PFSK-1 (cell line): ENCODE data around the gene SCAMP2.

ENCODE experiments used
- FOXP2 ChIP-seq: optimal IDR thresholded peaks from 2 replicates; pipeline ENCODE3; 2011; ENCODE audit warnings: borderline replicate concordance, control low read depth, inconsistent platforms; ENCODE audit not compliant: insufficient read depth; ENCODE audit errors: extremely low read length, extremely low read depth
- POLR2AphosphoS5 ChIP-seq: IDR thresholded peaks from 2 replicates; pipeline ENCODE4 v1.6.1; 2012; ENCODE audit warnings: low read depth, mild to moderate bottlenecking, control low read depth, low read length, moderate library complexity
- REST ChIP-seq, 2 experiments: IDR thresholded peaks; 2 replicates each; pipeline versions ENCODE4 v1.6.1 to v1.8.0; 2011 to 2012; ENCODE audit warnings: low read depth in 2 of 2, low read length in 2 of 2, control low read depth in 1 of 2, inconsistent platforms in 1 of 2, mild to moderate bottlenecking in 1 of 2, moderate library complexity in 1 of 2; ENCODE audit not compliant: insufficient read depth in 1 of 2
- SIN3A ChIP-seq: IDR thresholded peaks from 2 replicates; pipeline ENCODE4 v1.6.1; 2012; ENCODE audit warnings: mild to moderate bottlenecking, low read length, moderate library complexity, borderline replicate concordance; ENCODE audit not compliant: insufficient read depth
- TAF1 ChIP-seq: IDR thresholded peaks from 2 replicates; pipeline ENCODE4 v1.6.1; 2012; ENCODE audit warnings: low read length, control low read depth, borderline replicate concordance; ENCODE audit not compliant: insufficient read depth

Gene SCAMP2

GRCh38 chr15:74824976-74825375, 48.2 kb downstream of the SCAMP2 start:
- TF ChIP-seq FOXP2, result no peak
- TF ChIP-seq TAF1, result no peak
- TF ChIP-seq REST (IDR thresholded peaks at IDR 0.05; ENCODE audit: insufficient read depth in 1 of 2, low read depth in 2 of 2, low read length in 2 of 2), result no peak; a peak in 1 of 4 replicates
- TF ChIP-seq SIN3A, result no peak
- TF ChIP-seq POLR2AphosphoS5, result no peak

- no peak for TF ChIP-seq FOXP2
- no peak for TF ChIP-seq POLR2AphosphoS5
- TF ChIP-seq SIN3A, result no peak
- no peak for TF ChIP-seq REST (IDR thresholded peaks at IDR 0.05; ENCODE audit: insufficient read depth in 1 of 2, low read depth in 2 of 2, low read length in 2 of 2)
- no peak for TF ChIP-seq TAF1
Measured at GRCh38 chr15:74823324-74823723, 49.8 kb downstream of the SCAMP2 start.

GRCh38 chr15:74822233-74822632, 50.9 kb downstream of the SCAMP2 start:
- TF ChIP-seq FOXP2 (no peak), SIN3A (no peak), POLR2AphosphoS5 (no peak), REST (IDR thresholded peaks at IDR 0.05; ENCODE audit: insufficient read depth in 1 of 2, low read depth in 2 of 2, low read length in 2 of 2) (no peak), TAF1 (no peak)

DNA sequence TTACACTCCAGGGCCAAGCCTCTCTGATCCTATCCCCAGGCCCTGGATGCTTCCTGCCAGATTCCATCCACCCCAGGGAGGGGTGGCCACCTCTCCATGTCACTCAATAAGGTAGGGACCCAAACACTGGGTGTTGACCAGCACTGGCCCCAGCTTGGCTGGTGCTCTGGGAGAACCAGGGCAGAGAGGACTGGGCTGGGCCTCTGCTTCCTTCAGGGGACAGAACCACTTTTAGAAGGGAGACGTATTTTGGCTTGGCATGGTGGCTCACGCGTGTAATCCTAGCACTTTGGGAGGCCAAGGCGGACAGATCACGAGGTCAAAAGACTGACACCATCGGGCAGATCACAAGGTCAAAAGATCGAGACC, 51.4 kb downstream of the SCAMP2 start:
- TF ChIP-seq SIN3A (no peak), REST (IDR thresholded peaks at IDR 0.05; ENCODE audit: insufficient read depth in 1 of 2, low read depth in 2 of 2, low read length in 2 of 2) (no peak), FOXP2 (no peak), TAF1 (no peak), POLR2AphosphoS5 (no peak)

GRCh38 chr15:74821091-74821789, 51.9 kb downstream of the SCAMP2 start:
- TF ChIP-seq FOXP2, result no peak
- TF ChIP-seq POLR2AphosphoS5, result no peak
- TF ChIP-seq SIN3A, result no peak
- no peak for TF ChIP-seq REST (IDR thresholded peaks at IDR 0.05; ENCODE audit: insufficient read depth in 1 of 2, low read depth in 2 of 2, low read length in 2 of 2)
- TF ChIP-seq TAF1, result no peak
